ENCODE measurements around the gene LCP2. TPM values are rescaled to one million over a fixed set of nuclear protein-coding genes. Genes with fewer than 3 reads are reported as not detected.

The LCP2 gene
- total and polyA plus RNA-seq, 2 of the 8 experiments (the other 6 are each of a cell fraction or from before 2014, with no cell fraction given) = 0.26 to 0.33 TPM

DNA sequence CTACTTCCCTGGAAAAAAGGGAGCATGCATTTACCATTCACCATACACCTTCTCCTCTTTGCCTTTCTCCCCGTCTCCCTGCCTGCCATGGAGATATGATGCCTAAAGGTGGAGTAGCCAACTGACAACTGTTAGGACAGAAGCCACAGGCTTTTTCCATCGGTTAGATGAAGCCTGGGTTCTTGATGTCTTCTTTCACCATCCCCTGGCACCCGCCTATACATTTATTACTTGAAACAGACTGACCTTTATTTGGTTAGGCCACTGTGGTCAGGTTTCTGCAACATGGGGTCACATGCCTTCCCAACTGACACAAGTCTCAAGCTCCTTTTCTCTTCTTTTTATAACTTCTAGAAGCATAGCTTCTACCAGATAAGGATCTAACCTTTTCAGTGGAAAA lies 7.1 kb downstream of the LCP2 start:
- Histone ChIP-seq H2BK12ac (ENCODE audit: low read depth, low read length) (no peak overlapping the region), H2BK20ac (ENCODE audit: low read length) (no peak overlapping the region), H4K5ac (ENCODE audit: insufficient read length, low read depth, low read length) (no peak overlapping the region), H3K9ac (replicated peaks in 1 of 4; ENCODE audit: extremely low read depth in 1 of 4, low read depth in 3 of 4, low read length in 3 of 4) (no peak overlapping the region), H3K18ac (ENCODE audit: extremely low read depth, low read length) (no peak overlapping the region), H3K4ac (replicated peaks; ENCODE audit: insufficient read length, low read depth, low read length) (no peak overlapping the region), H3K23ac (ENCODE audit: insufficient read length) (no peak overlapping the region), H3K79me1 (ENCODE audit: low read depth, low read length) (no peaks in the 10 kb centered on the region), H3K56ac (replicated peaks; ENCODE audit: insufficient read length, low read depth, low read length) (no peak overlapping the region), H3K27ac (ENCODE audit: low read depth, low read length) (no peak overlapping the region), H3K14ac (ENCODE audit: insufficient read length) (no peak overlapping the region), H3K9me3 (ENCODE audit: insufficient read depth in 2 of 2, low read depth in 1 of 2, low read length in 1 of 2) (peaks cover 11 to 14% of the 10 kb centered on the region in 2 experiments; a peak in 3 of 4 replicates), H2AK5ac (ENCODE audit: low read depth, low read length) (no peak overlapping the region), H3K23me2 (ENCODE audit: low read depth, low read length) (no peaks in the 10 kb centered on the region), H3K4me3 (ENCODE audit: extremely low read depth in 1 of 4, insufficient read depth in 2 of 4, low read depth in 3 of 4, low read length in 4 of 4) (no peak overlapping the region), H2AFZ (ENCODE audit: low read length) (no peak overlapping the region), H3K79me2 (ENCODE audit: control insufficient read depth in 1 of 2, insufficient read depth in 2 of 2, low read length in 2 of 2) (no peaks in the 10 kb centered on the region), H2BK120ac (replicated peaks; ENCODE audit: low read depth, low read length) (no peak overlapping the region), H4K91ac (replicated peaks; ENCODE audit: insufficient read length, low read length) (no peak overlapping the region), H2BK5ac (ENCODE audit: low read depth, low read length) (no peak overlapping the region), H2BK15ac (ENCODE audit: low read length) (no peak overlapping the region), H3K27me3 (replicated peaks in 1 of 4; ENCODE audit: control insufficient read depth in 3 of 4, extremely low read depth in 1 of 4, insufficient read depth in 3 of 4, low read length in 3 of 4) (no peaks in the 10 kb centered on the region), H3K4me2 (ENCODE audit: insufficient read depth in 1 of 2, low read depth in 2 of 2, low read length in 2 of 2) (no peak overlapping the region), H3K36me3 (ENCODE audit: control insufficient read depth in 2 of 4, insufficient read depth in 4 of 4, low read length in 3 of 4) (no peaks in the 10 kb centered on the region), H3K4me1 (replicated peaks in 1 of 4; ENCODE audit: control insufficient read depth in 3 of 4, insufficient read depth in 4 of 4, low read length in 3 of 4) (peaks cover 2 to 10% (median 5%) of the 10 kb centered on the region in 4 experiments; a peak in 4 of 7 replicates), H4K20me1 (replicated peaks in 1 of 2; ENCODE audit: control insufficient read depth in 1 of 2, insufficient read depth in 2 of 2, low read length in 2 of 2) (no peaks in the 10 kb centered on the region), H4K8ac (ENCODE audit: extremely low read depth, insufficient read depth, low read length) (no peak overlapping the region)
- 89% methylated on average over 3 of the region's 3 CpGs; no CpG with 5 or more reads in 1 of the 2 experiments for WGBS, 2 experiments (ENCODE audit: extremely low coverage in 1 of 2, insufficient coverage in 1 of 2, insufficient read length in 1 of 2, insufficient replicate concordance in 2 of 2, low coverage in 1 of 2, low lambda C conversion rate in 2 of 2, missing lambda C conversion rate in 1 of 2)
- DNase-seq (ENCODE audit: low read depth in 1 of 2, low spot score in 2 of 2) = no peak
- POLR2A ChIA-PET (ENCODE audit: partially characterized antibody) = no interaction called here
- FAIRE-seq = no peak
- CTCF ChIA-PET (ENCODE audit: partially characterized antibody) = interaction anchor here (1.1 to 2.7 kb wide), 2 partner anchors 8 to 16 kb away, joined by 3 to 12 read pairs; no protein-coding TSS in a partner anchor
- TF ChIP-seq SAP30 (IDR thresholded peaks at IDR 0.05; ENCODE audit: insufficient read depth, insufficient replicate concordance, low read length) (no peak), KDM4A (IDR thresholded peaks at IDR 0.05; ENCODE audit: low read depth, low read length, severe bottlenecking) (no peak), NANOG (IDR thresholded peaks at IDR 0.05; ENCODE audit: insufficient read depth, low read depth, low read length, poor library complexity, severe bottlenecking) (no peak), CREB1 (IDR thresholded peaks at IDR 0.05) (no peak), FOSL1 (IDR thresholded peaks at IDR 0.05; ENCODE audit: insufficient read depth, low read depth, low read length) (no peak), POLR2A (IDR thresholded peaks at IDR 0.05; ENCODE audit: control extremely low read depth in 1 of 2, low read depth in 2 of 2, low read length in 2 of 2) (no peak), SRF (IDR thresholded peaks at IDR 0.05; ENCODE audit: low read depth, low read length) (no peak), TAF7 (optimal IDR thresholded peaks at IDR 0.05; ENCODE audit: borderline replicate concordance, low read depth, low read length) (no peak), POU5F1 (IDR thresholded peaks at IDR 0.05; ENCODE audit: low read depth, low read length) (no peak), SIX5 (IDR thresholded peaks at IDR 0.05; ENCODE audit: low read depth, low read length) (no peak), SP4 (IDR thresholded peaks at IDR 0.05; ENCODE audit: low read length) (no peak), JUND (IDR thresholded peaks at IDR 0.05; ENCODE audit: low read length) (no peak), BACH1 (IDR thresholded peaks at IDR 0.05; ENCODE audit: low read length) (no peak), CBX5 (IDR thresholded peaks at IDR 0.05; ENCODE audit: low read depth, low read length) (no peak)
- TF ChIP-seq, protein P1, sequence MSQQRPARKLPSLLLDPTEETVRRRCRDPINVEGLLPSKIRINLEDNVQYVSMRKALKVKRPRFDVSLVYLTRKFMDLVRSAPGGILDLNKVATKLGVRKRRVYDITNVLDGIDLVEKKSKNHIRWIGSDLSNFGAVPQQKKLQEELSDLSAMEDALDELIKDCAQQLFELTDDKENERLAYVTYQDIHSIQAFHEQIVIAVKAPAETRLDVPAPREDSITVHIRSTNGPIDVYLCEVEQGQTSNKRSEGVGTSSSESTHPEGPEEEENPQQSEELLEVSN (IDR thresholded peaks at IDR 0.05) = no peak

Data from H1 (cell line).